ENCODE measurements around the gene COL17A1.

Gene COL17A1

DNA sequence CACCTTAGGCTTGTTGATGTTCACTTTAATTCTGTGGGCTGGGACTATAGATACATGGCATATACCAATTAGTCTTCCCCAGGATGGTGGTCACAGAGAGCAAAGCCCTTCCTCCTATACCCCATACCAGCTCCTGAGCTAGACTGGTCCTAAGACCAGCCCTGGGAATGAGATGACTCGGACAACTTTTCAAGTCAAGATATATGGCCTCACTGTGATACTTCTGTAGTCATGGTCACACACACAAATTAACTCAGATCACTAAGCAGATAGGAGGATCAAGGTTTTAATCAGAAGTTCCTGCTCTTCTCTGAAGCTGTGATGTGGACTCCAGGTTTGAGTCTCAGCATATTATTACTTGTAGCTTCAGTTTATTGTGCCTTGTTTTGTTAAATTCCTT, 65.7 kb downstream of the COL17A1 start:
- Mint-ChIP-seq H3K36me3 (ENCODE audit: low read depth) (peaks cover 69% of the 10 kb centered on the region), H3K4me1 (ENCODE audit: low read depth) (peaks cover 16% of the 10 kb centered on the region), H3K27ac (no peak overlapping the region), H3K9me3 (no peaks in the 10 kb centered on the region), H3K27me3 (no peaks in the 10 kb centered on the region), H3K4me3 (no peak overlapping the region)

GRCh38 chr10:104018471-104018870, 67.2 kb downstream of the COL17A1 start:
- no peaks in the 10 kb centered on the region for H3K27me3 Mint-ChIP-seq
- H3K4me1 Mint-ChIP-seq (ENCODE audit: low read depth): peaks cover 16% of the 10 kb centered on the region
- peaks cover 53% of the 10 kb centered on the region for H3K36me3 Mint-ChIP-seq (ENCODE audit: low read depth)
- H3K9me3 Mint-ChIP-seq: no peaks in the 10 kb centered on the region
- no peak overlapping the region for H3K4me3 Mint-ChIP-seq
- no peak overlapping the region for H3K27ac Mint-ChIP-seq

DNA sequence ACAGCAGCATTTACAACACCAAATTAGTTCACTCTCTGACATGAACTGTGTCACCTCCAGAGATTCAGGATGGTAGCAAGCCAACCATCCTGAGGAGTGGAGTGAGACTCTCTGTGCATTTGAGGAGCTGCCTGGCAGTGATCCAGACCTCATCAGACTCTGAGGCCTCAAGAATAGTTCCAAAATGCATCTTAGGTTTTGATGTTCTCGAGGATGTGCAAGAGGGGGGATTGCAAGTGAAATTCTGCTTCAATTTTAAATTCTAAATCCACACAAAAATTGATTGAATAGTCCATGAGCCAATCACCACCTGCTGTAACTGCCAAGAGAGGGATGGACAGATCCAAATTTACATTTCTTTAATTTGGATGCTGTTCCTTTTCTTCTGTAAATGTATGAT, 69.0 kb downstream of the COL17A1 start:
- Mint-ChIP-seq H3K27ac (no peak overlapping the region), H3K9me3 (no peaks in the 10 kb centered on the region), H3K36me3 (ENCODE audit: low read depth) (peaks cover 49% of the 10 kb centered on the region), H3K4me1 (ENCODE audit: low read depth) (peaks cover 16% of the 10 kb centered on the region), H3K27me3 (no peaks in the 10 kb centered on the region), H3K4me3 (no peak overlapping the region)

DNA sequence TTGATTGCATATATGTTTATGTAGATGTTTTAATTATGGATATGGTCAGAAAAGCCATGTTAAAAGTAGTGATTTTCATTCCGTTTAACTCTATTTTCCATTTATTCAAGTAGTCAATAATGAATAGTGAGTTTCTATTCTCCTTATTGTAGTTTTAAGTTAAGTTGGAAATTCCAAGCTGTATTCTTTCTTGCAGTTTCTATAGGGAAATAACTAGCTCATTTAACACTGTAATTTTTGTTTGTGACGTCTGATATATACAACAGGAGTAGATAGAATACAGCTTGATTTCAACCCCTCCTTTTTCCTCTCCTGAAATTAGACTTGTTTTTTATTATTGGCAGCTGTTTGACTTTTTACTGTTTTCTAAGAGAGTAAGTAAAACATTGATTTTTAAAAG, 71.5 kb downstream of the COL17A1 start:
- H3K4me1 Mint-ChIP-seq (ENCODE audit: low read depth): peaks cover 5% of the 10 kb centered on the region
- H3K4me3 Mint-ChIP-seq: no peak overlapping the region
- peaks cover 36% of the 10 kb centered on the region for H3K36me3 Mint-ChIP-seq (ENCODE audit: low read depth)
- no peaks in the 10 kb centered on the region for H3K27me3 Mint-ChIP-seq
- no peak overlapping the region for H3K27ac Mint-ChIP-seq
- H3K9me3 Mint-ChIP-seq: no peaks in the 10 kb centered on the region

DNA sequence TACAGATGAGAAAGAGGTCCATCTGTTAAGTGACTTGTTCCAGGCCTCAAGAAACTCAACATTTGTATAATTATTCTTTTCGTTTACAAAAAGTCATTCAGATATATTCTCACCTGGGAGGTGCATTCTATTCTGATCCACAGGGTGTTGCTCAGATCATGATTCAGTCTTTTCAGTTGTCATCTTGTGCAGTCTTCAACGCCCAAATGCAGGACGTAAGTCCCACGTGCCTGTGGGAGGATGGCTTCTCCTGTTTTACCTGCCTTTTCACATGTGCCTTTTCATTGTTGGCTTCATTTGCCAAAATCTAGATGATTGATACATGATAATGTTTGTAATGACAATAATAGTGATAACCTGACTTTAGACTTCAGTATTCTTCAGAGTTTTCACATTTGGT, 72.2 kb downstream of the COL17A1 start:
- H3K36me3 Mint-ChIP-seq (ENCODE audit: low read depth): peaks cover 31% of the 10 kb centered on the region
- no peaks in the 10 kb centered on the region for H3K9me3 Mint-ChIP-seq
- peak overlapping the region; percentile 32 for H3K27ac Mint-ChIP-seq
- no peak overlapping the region for H3K4me3 Mint-ChIP-seq
- H3K4me1 Mint-ChIP-seq (ENCODE audit: low read depth): peaks cover 5% of the 10 kb centered on the region
- H3K27me3 Mint-ChIP-seq: no peaks in the 10 kb centered on the region

- H3K4me3 Mint-ChIP-seq: no peak overlapping the region
- H3K27ac Mint-ChIP-seq: no peak overlapping the region
- no peaks in the 10 kb centered on the region for H3K27me3 Mint-ChIP-seq
- H3K4me1 Mint-ChIP-seq (ENCODE audit: low read depth): no peaks in the 10 kb centered on the region
- peaks cover 26% of the 10 kb centered on the region for H3K36me3 Mint-ChIP-seq (ENCODE audit: low read depth)
- no peaks in the 10 kb centered on the region for H3K9me3 Mint-ChIP-seq
Observed at GRCh38 chr10:104011904-104012303, 73.8 kb downstream of the COL17A1 start.

DNA sequence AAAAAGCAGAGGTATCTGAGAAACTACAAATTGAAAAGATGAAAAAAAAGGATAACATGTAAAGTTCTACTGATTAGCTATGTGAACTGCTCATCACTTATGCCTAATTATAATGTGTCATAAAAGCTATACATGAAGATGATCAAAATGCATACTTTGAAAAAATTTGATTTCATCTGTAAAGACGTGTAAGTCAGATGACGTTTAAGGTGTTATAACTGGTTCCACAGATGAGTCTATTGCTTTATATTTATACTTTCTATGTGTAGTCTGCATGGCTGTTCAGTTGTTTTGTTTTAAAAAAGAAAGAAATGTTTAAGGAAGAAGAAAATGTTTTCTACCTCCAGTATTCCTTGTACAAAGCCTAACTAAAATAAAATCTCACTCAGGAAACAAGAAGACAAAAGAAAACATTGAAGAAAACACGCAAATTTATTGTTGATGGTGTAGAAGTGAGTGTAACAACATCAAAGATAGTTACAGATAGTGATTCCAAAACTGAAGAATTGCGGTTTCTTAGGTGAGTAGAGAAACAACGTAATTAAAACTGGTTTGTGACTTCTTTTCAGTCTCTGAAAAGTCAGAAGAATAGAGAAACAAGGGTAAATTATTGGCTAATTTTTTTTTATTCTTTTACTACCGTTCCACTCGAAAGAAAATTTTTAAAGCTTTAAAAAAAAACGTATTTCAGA, 80.4 kb downstream of the COL17A1 start:
- Mint-ChIP-seq H3K9me3 (no peaks in the 10 kb centered on the region), H3K4me3 (no peak overlapping the region), H3K27me3 (no peaks in the 10 kb centered on the region), H3K36me3 (ENCODE audit: low read depth) (peaks cover 57% of the 10 kb centered on the region), H3K27ac (no peak overlapping the region), H3K4me1 (ENCODE audit: low read depth) (no peaks in the 10 kb centered on the region)

GRCh38 chr10:104002911-104003310, 82.8 kb downstream of the COL17A1 start:
- no peaks in the 10 kb centered on the region for H3K27me3 Mint-ChIP-seq
- H3K4me1 Mint-ChIP-seq (ENCODE audit: low read depth): no peaks in the 10 kb centered on the region
- H3K27ac Mint-ChIP-seq: no peak overlapping the region
- no peaks in the 10 kb centered on the region for H3K9me3 Mint-ChIP-seq
- peaks cover 59% of the 10 kb centered on the region for H3K36me3 Mint-ChIP-seq (ENCODE audit: low read depth)
- H3K4me3 Mint-ChIP-seq: no peak overlapping the region

DNA sequence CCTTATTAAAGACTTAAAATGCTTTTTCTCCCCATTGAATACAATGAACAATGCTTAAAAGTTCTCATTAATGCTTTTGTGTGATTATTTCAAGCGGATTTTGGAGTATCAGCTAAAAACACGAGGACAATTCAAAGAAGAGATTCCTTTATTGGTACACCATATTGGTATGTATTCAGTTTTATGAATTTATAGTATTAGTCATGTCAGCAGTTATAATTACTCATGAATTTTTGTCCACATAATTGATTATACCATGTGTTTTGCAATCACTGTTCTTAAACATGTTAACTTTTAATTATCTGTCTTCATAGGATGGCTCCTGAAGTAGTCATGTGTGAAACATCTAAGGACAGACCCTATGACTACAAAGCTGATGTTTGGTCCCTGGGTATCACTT, 86.9 kb downstream of the COL17A1 start:
- no peak overlapping the region for H3K4me3 Mint-ChIP-seq
- peaks cover 61% of the 10 kb centered on the region for H3K36me3 Mint-ChIP-seq (ENCODE audit: low read depth)
- no peaks in the 10 kb centered on the region for H3K9me3 Mint-ChIP-seq
- H3K4me1 Mint-ChIP-seq (ENCODE audit: low read depth): peaks cover 13% of the 10 kb centered on the region
- no peak overlapping the region for H3K27ac Mint-ChIP-seq
- no peaks in the 10 kb centered on the region for H3K27me3 Mint-ChIP-seq

- H3K27me3 Mint-ChIP-seq: no peaks in the 10 kb centered on the region
- H3K4me1 Mint-ChIP-seq (ENCODE audit: low read depth): peaks cover 18% of the 10 kb centered on the region
- peaks cover 58% of the 10 kb centered on the region for H3K36me3 Mint-ChIP-seq (ENCODE audit: low read depth)
- no peak overlapping the region for H3K27ac Mint-ChIP-seq
- no peak overlapping the region for H3K4me3 Mint-ChIP-seq
- no peaks in the 10 kb centered on the region for H3K9me3 Mint-ChIP-seq
Observed at GRCh38 chr10:103995134-103995533, 90.5 kb downstream of the COL17A1 start.

- H3K27ac Mint-ChIP-seq: no peak overlapping the region
- peaks cover 43% of the 10 kb centered on the region for H3K4me1 Mint-ChIP-seq (ENCODE audit: low read depth)
- no peak overlapping the region for H3K4me3 Mint-ChIP-seq
- H3K36me3 Mint-ChIP-seq (ENCODE audit: low read depth): peaks cover 41% of the 10 kb centered on the region
- no peaks in the 10 kb centered on the region for H3K27me3 Mint-ChIP-seq
- no peaks in the 10 kb centered on the region for H3K9me3 Mint-ChIP-seq
Observed at GRCh38 chr10:103991393-103992128, 94.1 kb downstream of the COL17A1 start.

- no peak overlapping the region for H3K4me3 Mint-ChIP-seq
- H3K9me3 Mint-ChIP-seq: no peaks in the 10 kb centered on the region
- peaks cover 34% of the 10 kb centered on the region for H3K36me3 Mint-ChIP-seq (ENCODE audit: low read depth)
- no peaks in the 10 kb centered on the region for H3K27me3 Mint-ChIP-seq
- peaks cover 51% of the 10 kb centered on the region for H3K4me1 Mint-ChIP-seq (ENCODE audit: low read depth)
- H3K27ac Mint-ChIP-seq: no peak overlapping the region
Observed at GRCh38 chr10:103990531-103990930, 95.1 kb downstream of the COL17A1 start.

- no peak overlapping the region for H3K4me3 Mint-ChIP-seq
- H3K27me3 Mint-ChIP-seq: no peaks in the 10 kb centered on the region
- peaks cover 55% of the 10 kb centered on the region for H3K4me1 Mint-ChIP-seq (ENCODE audit: low read depth)
- H3K27ac Mint-ChIP-seq: no peak overlapping the region
- H3K36me3 Mint-ChIP-seq (ENCODE audit: low read depth): peaks cover 34% of the 10 kb centered on the region
- no peaks in the 10 kb centered on the region for H3K9me3 Mint-ChIP-seq
Observed at GRCh38 chr10:103990121-103990520, 95.6 kb downstream of the COL17A1 start.

- no peak overlapping the region for H3K27ac Mint-ChIP-seq
- H3K36me3 Mint-ChIP-seq (ENCODE audit: low read depth): peaks cover 10% of the 10 kb centered on the region
- H3K9me3 Mint-ChIP-seq: no peaks in the 10 kb centered on the region
- H3K27me3 Mint-ChIP-seq: no peaks in the 10 kb centered on the region
- H3K4me3 Mint-ChIP-seq: no peak overlapping the region
- peaks cover 88% of the 10 kb centered on the region for H3K4me1 Mint-ChIP-seq (ENCODE audit: low read depth)
Observed at GRCh38 chr10:103986360-103986759, 99.3 kb downstream of the COL17A1 start.

GRCh38 chr10:103985726-103986125, 100.0 kb downstream of the COL17A1 start:
- no peaks in the 10 kb centered on the region for H3K27me3 Mint-ChIP-seq
- H3K27ac Mint-ChIP-seq: no peak overlapping the region
- H3K9me3 Mint-ChIP-seq: no peaks in the 10 kb centered on the region
- H3K4me3 Mint-ChIP-seq: no peak overlapping the region
- peaks cover 7% of the 10 kb centered on the region for H3K36me3 Mint-ChIP-seq (ENCODE audit: low read depth)
- peaks cover 93% of the 10 kb centered on the region for H3K4me1 Mint-ChIP-seq (ENCODE audit: low read depth)
